IMR-90 (cell line): ENCODE results near the gene ZNF506. TPM values are rescaled to one million over a fixed set of nuclear protein-coding genes. Genes with fewer than 3 reads are reported as not detected.

Source experiments
- ATAC-seq: fragments of 200-7000 bp; cut with Tn5 transposase; 2 replicates; pipeline ENCODE4 v1.9.1; 2020; ENCODE audit warnings: low read depth, mild to moderate bottlenecking, moderate library complexity
- BruUV-seq: library from RNA; stranded (reverse); fragments of 400-500 nt; replicated peaks from 2 replicates; lab custom pipeline; 2021; lab: Mats Ljungman, UMichigan
- CTCF ChIA-PET: fragments of 300-600 bp; formaldehyde crosslinking; extraction: SDS; loops from one replicate; lab custom pipeline; 2021; ENCODE audit warnings: antibody characterized with exemption; lab: Yijun Ruan, JAX
- POLR2A ChIA-PET: fragments of 300-600 bp; sonication (Branson Sonifier 250); formaldehyde crosslinking; loops from one replicate; lab custom pipeline; 2022; ENCODE audit warnings: antibody characterized with exemption; ENCODE audit not compliant: unreplicated experiment; lab: Charles Lee
- DNase-seq: peaks from one replicate; pipeline ENCODE4 v3.0.0; 2013
- H2AFZ ChIP-seq: replicated peaks from 2 replicates; pipeline ENCODE3; 2013; ENCODE audit warnings: low read length, mild to moderate bottlenecking; ENCODE audit not compliant: poor library complexity
- H2AK5ac ChIP-seq: 2 replicates; pipeline ENCODE4 v1.6.1; 2013; ENCODE audit warnings: low read depth, low read length, inconsistent platforms
- H2AK9ac ChIP-seq: replicated peaks from 2 replicates; pipeline ENCODE3; 2013; ENCODE audit warnings: mild to moderate bottlenecking, low read depth, low read length, moderate library complexity; ENCODE audit not compliant: poor library complexity
- H2BK120ac ChIP-seq: 2 replicates; pipeline ENCODE4 v1.6.1; 2013; ENCODE audit warnings: low read depth, low read length, inconsistent platforms
- H2BK15ac ChIP-seq: 3 replicates; pipeline ENCODE4 v1.6.1; 2013; ENCODE audit warnings: low read depth, low read length, inconsistent platforms
- H2BK20ac ChIP-seq: 2 replicates; pipeline ENCODE4 v1.6.1; 2013; ENCODE audit warnings: low read depth, mild to moderate bottlenecking, inconsistent platforms, low read length, moderate library complexity
- H2BK5ac ChIP-seq: 2 replicates; pipeline ENCODE4 v1.6.1; 2013; ENCODE audit warnings: mild to moderate bottlenecking, low read depth, low read length, inconsistent platforms; ENCODE audit not compliant: poor library complexity, severe bottlenecking
- H3K14ac ChIP-seq: replicated peaks from 2 replicates; pipeline ENCODE4 v1.6.1; 2013; ENCODE audit warnings: low read depth, low read length, inconsistent platforms
- H3K18ac ChIP-seq: 2 replicates; pipeline ENCODE4 v1.6.1; 2013; ENCODE audit warnings: low read depth, low read length, control low read depth
- H3K23ac ChIP-seq: 2 replicates; pipeline ENCODE4 v1.6.1; 2013; ENCODE audit warnings: low read depth, low read length, inconsistent platforms
- H3K27ac ChIP-seq: 2 replicates; pipeline ENCODE4 v1.5.1; 2013; ENCODE audit warnings: mild to moderate bottlenecking, control low read depth, low read length; ENCODE audit not compliant: insufficient read depth
- H3K27me3 ChIP-seq: 2 replicates; pipeline ENCODE4 v1.6.1; 2013; ENCODE audit warnings: low read length; ENCODE audit not compliant: control insufficient read depth, insufficient read depth
- H3K36me3 ChIP-seq: 2 replicates; pipeline ENCODE4 v1.6.1; 2013; ENCODE audit warnings: low read length, mixed read lengths; ENCODE audit not compliant: control insufficient read depth, insufficient read depth
- H3K4ac ChIP-seq: 2 replicates; pipeline ENCODE4 v1.6.1; 2013; ENCODE audit warnings: low read depth, low read length, inconsistent platforms
- H3K4me1 ChIP-seq: 2 replicates; pipeline ENCODE4 v1.6.1; 2013; ENCODE audit warnings: low read length, mixed read lengths; ENCODE audit not compliant: control insufficient read depth, insufficient read depth
- H3K4me2 ChIP-seq: 2 replicates; pipeline ENCODE4 v1.6.1; 2013; ENCODE audit warnings: low read depth, mild to moderate bottlenecking, control low read depth, low read length, moderate library complexity
- H3K4me3 ChIP-seq: 2 replicates; pipeline ENCODE4 v1.5.1; 2013; ENCODE audit warnings: low read depth, mild to moderate bottlenecking, control low read depth, low read length, moderate library complexity; ENCODE audit not compliant: insufficient read depth
- H3K56ac ChIP-seq: 2 replicates; pipeline ENCODE4 v1.6.1; 2013; ENCODE audit warnings: low read length, inconsistent platforms; ENCODE audit not compliant: insufficient read depth; ENCODE audit errors: extremely low read depth
- H3K79me1 ChIP-seq, 2 experiments: 2 replicates each; pipeline ENCODE4 v1.6.1; 2013; ENCODE audit warnings: low read length in 2 of 2, inconsistent platforms in 1 of 2, low read depth in 1 of 2
- H3K9ac ChIP-seq: 2 replicates; pipeline ENCODE4 v1.6.1; 2013; ENCODE audit warnings: low read depth, low read length, control low read depth
- H3K9me1 ChIP-seq: 2 replicates; pipeline ENCODE4 v1.6.1; 2013; ENCODE audit warnings: low read length, inconsistent platforms; ENCODE audit not compliant: insufficient read depth
- H3K9me3 ChIP-seq: 2 replicates; pipeline ENCODE4 v1.6.1; 2013; ENCODE audit warnings: low read length; ENCODE audit not compliant: control insufficient read depth, insufficient read depth
- H4K20me1 ChIP-seq: 2 replicates; pipeline ENCODE4 v1.6.1; 2013; ENCODE audit warnings: low read length, inconsistent platforms; ENCODE audit not compliant: insufficient read depth
- H4K5ac ChIP-seq: 2 replicates; pipeline ENCODE4 v1.6.1; 2013; ENCODE audit warnings: mild to moderate bottlenecking, low read depth, low read length, control low read depth
- H4K8ac ChIP-seq, 2 experiments: 2 replicates each; pipeline ENCODE4 v1.6.1; 2013; ENCODE audit warnings: low read depth in 2 of 2, low read length in 2 of 2, control low read depth in 1 of 2, inconsistent platforms in 1 of 2
- H4K91ac ChIP-seq: 2 replicates; pipeline ENCODE4 v1.6.1; 2013; ENCODE audit warnings: low read depth, low read length, inconsistent platforms; ENCODE audit not compliant: insufficient read depth
- BHLHE40 ChIP-seq: fragments of 150-350 bp; IDR thresholded peaks from 2 replicates; pipeline ENCODE4 v1.6.1; 2016; ENCODE audit warnings: mild to moderate bottlenecking, low read depth, low read length
- FOS ChIP-seq: fragments of 150-350 bp; IDR thresholded peaks from 2 replicates; pipeline ENCODE4 v1.6.1; 2016; ENCODE audit warnings: low read depth, low read length
- MAFK ChIP-seq: IDR thresholded peaks from 2 replicates; pipeline ENCODE4 v1.6.1; 2012; ENCODE audit warnings: low read depth, low read length, improper control_type of control experiment
- MAZ ChIP-seq: IDR thresholded peaks from 2 replicates; pipeline ENCODE4 v1.6.1; 2012; ENCODE audit warnings: low read depth, mild to moderate bottlenecking, low read length, improper control_type of control experiment, moderate library complexity, borderline replicate concordance
- MXI1 ChIP-seq: IDR thresholded peaks from 2 replicates; pipeline ENCODE4 v1.6.1; 2012; ENCODE audit warnings: low read depth, mild to moderate bottlenecking, low read length, moderate library complexity, borderline replicate concordance
- NFE2L2 ChIP-seq: fragments of 150-350 bp; IDR thresholded peaks from 2 replicates; pipeline ENCODE4 v1.6.1; 2016; ENCODE audit warnings: low read depth, mild to moderate bottlenecking, low read length
- POLR2A ChIP-seq: IDR thresholded peaks from 2 replicates; pipeline ENCODE4 v1.6.1; 2012; ENCODE audit warnings: mild to moderate bottlenecking, low read depth, low read length
- RFX5 ChIP-seq: IDR thresholded peaks from 2 replicates; pipeline ENCODE4 v1.8.0; 2012; ENCODE audit warnings: low read depth, mild to moderate bottlenecking, low read length, moderate library complexity
- SMC3 ChIP-seq: fragments of 150-350 bp; IDR thresholded peaks from 2 replicates; pipeline ENCODE4 v1.6.1; 2016; ENCODE audit warnings: low read depth, mild to moderate bottlenecking, antibody characterized with exemption, low read length, moderate library complexity
- WGBS, 2 experiments: methylation state at CpG; one replicate each; pipeline versions ENCODE4 v1.1.5 to v1.1.7; 2013; ENCODE audit warnings: missing lambda C conversion rate in 2 of 2; ENCODE audit not compliant: insufficient read length in 1 of 2; ENCODE audit errors: extremely low coverage in 2 of 2; 5-methylcytosine and 5-hydroxymethylcytosine counted together
- dilution Hi-C: fragments of 300-500 bp; cut with HindIII; formaldehyde crosslinking; loops from one replicate; pipeline ENCODE4 v1.14.3; 2018; ENCODE audit warnings: low sequenced_read_pairs; ENCODE audit not compliant: unreplicated experiment
- in situ Hi-C: fragments of 300-500 bp; cut with MboI; formaldehyde crosslinking; loops from 3 replicates; pipeline ENCODE4 v1.14.3; 2019; ENCODE audit warnings: low sequenced_read_pairs, inconsistent platforms, mixed read lengths
- intact Hi-C: fragments of 100-400 bp; cut with micrococcal nuclease; formaldehyde crosslinking; loops from 2 replicates; pipeline ENCODE4 v1.10.0; 2022
- polyA plus RNA-seq, 3 experiments: library from polyadenylated mRNA; depleted of rRNA; stranded (reverse); fragments of >200 nt; gene quantifications; 2 replicates each; pipeline ENCODE4 v1.2.3, GENCODE V29; 2012; ENCODE audit warnings: low replicate concordance in 1 of 3
- total RNA-seq: library from RNA; depleted of rRNA; stranded (reverse); fragments of >200 nt; gene quantifications from 2 replicates; pipeline ENCODE4 v1.2.3, GENCODE V29; 2012
- TF ChIP-seq, protein P1 (sequence below): fragments of 150-350 bp; IDR thresholded peaks from 2 replicates; pipeline ENCODE4 v1.6.1; 2017; ENCODE audit warnings: mild to moderate bottlenecking, antibody characterized with exemption, low read length, low read depth
- TF ChIP-seq, protein P2 (sequence below): conservative IDR thresholded peaks from 2 replicates; pipeline ENCODE4 v1.5.1; 2012; ENCODE audit warnings: mild to moderate bottlenecking, low read depth, low read length, improper control_type of control experiment

ZNF506 gene
- total and polyA plus RNA-seq, 2 of the 4 experiments (the other 2 are of a cell fraction), result 2.4 to 6.1 TPM

DNA sequence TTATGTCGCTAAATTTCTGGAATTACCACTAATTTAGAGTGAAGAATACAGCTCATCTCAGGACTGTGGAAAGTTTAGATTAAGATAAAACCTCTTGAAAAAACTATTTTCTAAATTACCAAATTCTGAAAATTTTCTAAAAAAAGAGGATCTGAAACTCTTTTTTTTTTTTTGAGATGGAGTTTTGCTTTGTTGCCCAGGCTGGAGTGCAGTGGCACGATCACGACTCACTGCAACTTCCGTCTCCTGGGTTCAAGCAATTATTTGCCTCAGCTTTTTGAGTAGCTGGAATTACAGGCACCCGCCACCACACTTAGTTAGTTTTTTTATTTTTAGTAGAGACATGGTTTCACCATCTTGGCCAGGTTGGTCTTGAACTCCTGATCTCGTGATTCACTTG is 27.5 kb upstream of the ZNF506 start:
- no TSS peak for BruUV-seq
- intact Hi-C loops, result no loop called here
- no peak for ATAC-seq

More for the DNA sequence above, 27.5 kb upstream of the ZNF506 start:
- Histone ChIP-seq H2AK9ac (no peak overlapping the region), H3K18ac (no peak overlapping the region), H2BK20ac (no peak overlapping the region), H3K14ac (no peak overlapping the region), H3K36me3 (no peaks in the 10 kb centered on the region), H3K56ac (no peak overlapping the region), H3K23ac (no peak overlapping the region), H3K9ac (no peak overlapping the region), H2BK15ac (no peak overlapping the region), H3K4me1 (no peaks in the 10 kb centered on the region), H3K9me3 (peaks cover 19% of the 10 kb centered on the region), H3K9me1 (no peaks in the 10 kb centered on the region), H4K5ac (no peak overlapping the region), H3K4me2 (no peak overlapping the region), H2AK5ac (no peak overlapping the region), H2BK5ac (no peak overlapping the region), H2BK120ac (no peak overlapping the region), H2AFZ (no peak overlapping the region), H4K91ac (no peak overlapping the region), H3K27me3 (no peaks in the 10 kb centered on the region), H4K20me1 (no peaks in the 10 kb centered on the region), H3K79me1 (no peaks in the 10 kb centered on the region), H3K27ac (no peak overlapping the region), H3K4me3 (no peak overlapping the region), H4K8ac (no peak overlapping the region), H3K4ac (no peak overlapping the region)
- TF ChIP-seq RFX5, result no peak
- no peak for TF ChIP-seq SMC3
- TF ChIP-seq BHLHE40, result no peak
- TF ChIP-seq MAFK, result no peak
- TF ChIP-seq, protein P1, sequence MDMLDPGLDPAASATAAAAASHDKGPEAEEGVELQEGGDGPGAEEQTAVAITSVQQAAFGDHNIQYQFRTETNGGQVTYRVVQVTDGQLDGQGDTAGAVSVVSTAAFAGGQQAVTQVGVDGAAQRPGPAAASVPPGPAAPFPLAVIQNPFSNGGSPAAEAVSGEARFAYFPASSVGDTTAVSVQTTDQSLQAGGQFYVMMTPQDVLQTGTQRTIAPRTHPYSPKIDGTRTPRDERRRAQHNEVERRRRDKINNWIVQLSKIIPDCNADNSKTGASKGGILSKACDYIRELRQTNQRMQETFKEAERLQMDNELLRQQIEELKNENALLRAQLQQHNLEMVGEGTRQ, result no peak
- TF ChIP-seq MXI1, result no peak
- TF ChIP-seq POLR2A, result no peak
- no peak for TF ChIP-seq MAZ
- no peak for TF ChIP-seq FOS
- no peak for TF ChIP-seq NFE2L2
- TF ChIP-seq, protein P2, sequence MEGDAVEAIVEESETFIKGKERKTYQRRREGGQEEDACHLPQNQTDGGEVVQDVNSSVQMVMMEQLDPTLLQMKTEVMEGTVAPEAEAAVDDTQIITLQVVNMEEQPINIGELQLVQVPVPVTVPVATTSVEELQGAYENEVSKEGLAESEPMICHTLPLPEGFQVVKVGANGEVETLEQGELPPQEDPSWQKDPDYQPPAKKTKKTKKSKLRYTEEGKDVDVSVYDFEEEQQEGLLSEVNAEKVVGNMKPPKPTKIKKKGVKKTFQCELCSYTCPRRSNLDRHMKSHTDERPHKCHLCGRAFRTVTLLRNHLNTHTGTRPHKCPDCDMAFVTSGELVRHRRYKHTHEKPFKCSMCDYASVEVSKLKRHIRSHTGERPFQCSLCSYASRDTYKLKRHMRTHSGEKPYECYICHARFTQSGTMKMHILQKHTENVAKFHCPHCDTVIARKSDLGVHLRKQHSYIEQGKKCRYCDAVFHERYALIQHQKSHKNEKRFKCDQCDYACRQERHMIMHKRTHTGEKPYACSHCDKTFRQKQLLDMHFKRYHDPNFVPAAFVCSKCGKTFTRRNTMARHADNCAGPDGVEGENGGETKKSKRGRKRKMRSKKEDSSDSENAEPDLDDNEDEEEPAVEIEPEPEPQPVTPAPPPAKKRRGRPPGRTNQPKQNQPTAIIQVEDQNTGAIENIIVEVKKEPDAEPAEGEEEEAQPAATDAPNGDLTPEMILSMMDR, result no peak
- no CpG with 5 or more reads among the region's 6 CpGs for WGBS, 2 experiments
- dilution Hi-C loops (no loop called here), in situ Hi-C loops (no loop called here)
- POLR2A ChIA-PET, result no interaction called here
- no peak for DNase-seq
- CTCF ChIA-PET, result interaction anchor here (0.7 kb wide), 1 partner anchor 9 kb away, joined by 5 read pairs; no protein-coding TSS in a partner anchor
